GM06990 (cell line): ENCODE data around the gene MOB3A.

Source experiments
- DNase-seq: peaks from one replicate; pipeline ENCODE4 v3.0.0-alpha.2; 2011; ENCODE audit not compliant: insufficient read length; ENCODE audit errors: extremely low read depth
- H3K27me3 ChIP-seq: replicated peaks from 2 replicates; pipeline ENCODE4 v1.6.0; 2011; ENCODE audit warnings: low read length; ENCODE audit not compliant: control insufficient read depth, insufficient read depth
- H3K36me3 ChIP-seq: 2 replicates; pipeline ENCODE4 v1.5.1; 2011; ENCODE audit warnings: low read length; ENCODE audit not compliant: control insufficient read depth, insufficient read depth
- H3K4me3 ChIP-seq: replicated peaks from 2 replicates; pipeline ENCODE4 v1.5.1; 2011; ENCODE audit warnings: low read depth, mild to moderate bottlenecking, control low read depth, low read length
- TF ChIP-seq, protein P1 (sequence below): IDR thresholded peaks from 2 replicates; pipeline ENCODE4 v1.5.1; 2011; ENCODE audit warnings: low read length, control low read depth, mild to moderate bottlenecking, inconsistent platforms; ENCODE audit not compliant: insufficient read depth, poor library complexity, severe bottlenecking

MOB3A gene

DNA sequence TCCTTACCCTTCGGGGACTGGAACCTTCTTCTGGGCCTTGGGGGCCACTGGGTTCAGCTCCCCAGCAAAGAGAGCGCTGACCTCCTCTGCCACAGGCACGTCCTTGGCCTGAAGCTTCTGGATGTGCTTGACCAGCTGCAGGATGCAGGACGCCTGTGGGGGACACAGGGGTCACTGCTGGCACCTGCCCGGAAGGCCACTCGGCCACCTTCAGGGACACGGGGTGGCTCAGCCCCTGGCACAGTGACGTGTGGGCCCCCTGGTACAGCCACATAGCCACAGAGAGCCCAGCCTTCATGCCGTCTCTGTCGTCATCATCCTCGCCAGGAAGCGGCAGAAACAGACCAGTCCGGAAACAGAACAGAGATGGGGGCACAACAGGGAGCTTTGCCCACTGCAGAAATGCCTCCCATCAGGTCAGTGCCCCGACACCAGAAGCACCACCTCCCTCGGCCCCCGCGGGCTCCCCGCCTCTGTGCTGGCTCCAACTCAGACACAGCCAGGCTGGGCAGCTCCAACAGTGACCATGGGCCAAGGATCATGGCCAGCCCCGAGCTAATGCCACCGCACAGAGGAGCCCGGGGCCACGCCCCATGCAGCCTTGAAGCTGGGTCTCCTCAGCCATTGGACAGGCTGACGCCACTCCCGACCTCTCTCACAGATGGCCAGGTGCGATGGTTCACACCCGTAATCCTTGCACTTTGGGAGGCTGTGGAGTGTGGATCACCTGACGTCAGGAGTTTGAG, 21.3 kb upstream of the MOB3A start:
- no peak for DNase-seq
- no peak overlapping the region for H3K4me3 ChIP-seq
- H3K27me3 ChIP-seq = no peaks in the 10 kb centered on the region
- H3K36me3 ChIP-seq = peaks cover 76% of the 10 kb centered on the region
- TF ChIP-seq, protein P1, sequence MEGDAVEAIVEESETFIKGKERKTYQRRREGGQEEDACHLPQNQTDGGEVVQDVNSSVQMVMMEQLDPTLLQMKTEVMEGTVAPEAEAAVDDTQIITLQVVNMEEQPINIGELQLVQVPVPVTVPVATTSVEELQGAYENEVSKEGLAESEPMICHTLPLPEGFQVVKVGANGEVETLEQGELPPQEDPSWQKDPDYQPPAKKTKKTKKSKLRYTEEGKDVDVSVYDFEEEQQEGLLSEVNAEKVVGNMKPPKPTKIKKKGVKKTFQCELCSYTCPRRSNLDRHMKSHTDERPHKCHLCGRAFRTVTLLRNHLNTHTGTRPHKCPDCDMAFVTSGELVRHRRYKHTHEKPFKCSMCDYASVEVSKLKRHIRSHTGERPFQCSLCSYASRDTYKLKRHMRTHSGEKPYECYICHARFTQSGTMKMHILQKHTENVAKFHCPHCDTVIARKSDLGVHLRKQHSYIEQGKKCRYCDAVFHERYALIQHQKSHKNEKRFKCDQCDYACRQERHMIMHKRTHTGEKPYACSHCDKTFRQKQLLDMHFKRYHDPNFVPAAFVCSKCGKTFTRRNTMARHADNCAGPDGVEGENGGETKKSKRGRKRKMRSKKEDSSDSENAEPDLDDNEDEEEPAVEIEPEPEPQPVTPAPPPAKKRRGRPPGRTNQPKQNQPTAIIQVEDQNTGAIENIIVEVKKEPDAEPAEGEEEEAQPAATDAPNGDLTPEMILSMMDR = no peak

DNA sequence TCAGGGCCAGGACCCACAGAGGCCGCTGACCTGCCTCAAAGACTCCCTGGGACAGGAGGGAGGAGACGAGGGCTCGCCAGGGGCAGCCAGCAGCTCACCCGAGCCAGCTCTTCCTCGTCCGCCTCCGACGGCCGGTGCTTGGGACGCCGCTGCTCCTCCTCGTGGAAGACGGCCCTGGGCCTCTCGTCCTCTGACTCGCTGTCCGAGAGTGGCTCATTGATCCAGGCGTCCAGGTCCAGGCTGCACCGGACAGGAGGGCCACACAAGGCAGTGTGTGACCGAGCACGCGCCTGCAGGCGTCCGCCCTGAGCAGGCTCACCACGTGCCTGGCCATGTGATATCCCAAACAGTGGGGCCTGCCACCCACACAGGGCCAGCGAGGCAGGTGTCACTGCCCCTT, 20.4 kb upstream of the MOB3A start:
- peaks cover 75% of the 10 kb centered on the region for H3K36me3 ChIP-seq
- no peak overlapping the region for H3K4me3 ChIP-seq
- DNase-seq = no peak
- no peaks in the 10 kb centered on the region for H3K27me3 ChIP-seq
- TF ChIP-seq, protein P1 = no peak

DNA sequence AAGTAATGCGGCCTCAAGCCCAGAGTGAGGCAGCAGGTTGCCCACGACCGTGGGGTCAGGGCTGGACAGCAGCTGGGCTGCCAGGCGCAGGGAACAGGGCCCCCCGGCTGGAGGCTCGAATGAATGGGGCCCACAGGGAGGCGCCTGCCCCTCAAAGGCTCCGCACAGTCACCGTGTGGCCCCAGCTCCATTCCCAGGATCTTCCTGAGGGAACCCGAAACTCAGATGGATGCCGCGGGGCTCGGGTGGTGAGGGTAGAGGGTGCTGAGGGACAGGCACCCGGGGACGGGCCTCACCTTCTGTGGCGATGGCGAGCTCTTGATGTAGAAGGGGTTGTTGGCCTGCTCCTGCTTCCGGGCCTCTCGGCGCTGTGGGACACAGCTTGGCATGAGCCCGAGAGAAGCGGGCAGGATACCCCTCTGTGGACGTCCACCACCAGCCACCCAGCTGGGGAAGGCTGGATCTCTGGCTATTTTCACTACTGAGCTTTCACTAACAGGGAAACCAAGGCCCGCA, 19.8 kb upstream of the MOB3A start:
- Histone ChIP-seq H3K4me3 (no peak overlapping the region), H3K27me3 (no peaks in the 10 kb centered on the region), H3K36me3 (peaks cover 74% of the 10 kb centered on the region)
- TF ChIP-seq, protein P1 = no peak
- no peak for DNase-seq

DNA sequence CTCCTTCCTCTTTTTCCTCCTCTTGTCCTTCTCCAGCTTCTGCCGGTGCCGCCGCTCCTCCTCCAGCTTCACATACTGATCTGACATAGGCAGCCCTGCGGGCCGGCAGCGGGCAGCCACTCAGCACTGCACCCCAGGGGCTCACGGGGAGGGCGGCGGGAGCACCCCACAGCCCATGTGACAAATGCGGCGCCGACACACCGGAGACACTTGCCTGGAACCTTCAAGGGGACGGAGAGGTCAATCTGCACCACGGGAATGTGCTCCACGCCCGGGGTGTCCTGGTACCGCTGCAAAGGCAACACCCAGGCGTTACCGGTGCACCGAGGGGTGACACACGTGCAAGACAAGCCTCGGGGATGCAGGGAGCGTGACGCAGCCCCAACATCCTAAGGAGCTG, 19.2 kb upstream of the MOB3A start:
- TF ChIP-seq, protein P1 = no peak
- H3K36me3 ChIP-seq = peaks cover 74% of the 10 kb centered on the region
- DNase-seq = no peak

DNA sequence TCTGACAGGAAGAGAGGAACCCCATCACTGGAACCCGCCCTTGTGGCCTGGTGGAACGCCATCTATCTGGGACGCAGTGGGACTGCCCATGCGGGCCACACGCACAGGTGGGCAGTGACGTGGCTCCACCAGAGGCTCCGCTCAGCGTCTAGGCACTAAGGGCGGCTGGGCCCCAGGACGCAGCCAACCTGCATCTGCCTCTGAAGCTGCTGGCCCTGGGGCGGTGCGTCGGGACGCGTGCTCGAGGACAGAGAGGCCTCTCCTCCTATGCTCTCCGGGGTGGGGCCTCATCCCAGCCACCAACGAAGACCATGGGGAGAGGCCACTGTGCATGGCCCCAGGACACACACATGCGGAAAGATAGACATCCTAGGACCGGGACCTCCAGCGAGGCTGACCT, 18.7 kb upstream of the MOB3A start:
- peaks cover 76% of the 10 kb centered on the region for H3K36me3 ChIP-seq

More for the DNA sequence above, 19.2 kb upstream of the MOB3A start:
- H3K4me3 ChIP-seq = no peak overlapping the region
- no peaks in the 10 kb centered on the region for H3K27me3 ChIP-seq

More for the DNA sequence above, 18.7 kb upstream of the MOB3A start:
- no peaks in the 10 kb centered on the region for H3K27me3 ChIP-seq
- no peak for DNase-seq
- TF ChIP-seq, protein P1 = no peak
- no peak overlapping the region for H3K4me3 ChIP-seq
